OCI-LY1 (cell line): ENCODE measurements around the gene KCTD4.

ENCODE experiments used
- H2AFZ ChIP-seq: fragments of 200-600 bp; sonication (generic), shearing (Covaris generic); 2 replicates; pipeline ENCODE4 v1.6.0; 2014; ENCODE audit warnings: antibody characterized with exemption, mild to moderate bottlenecking, low read length
- H3F3A ChIP-seq: fragments of 200-600 bp; sonication (generic), shearing (Covaris generic); 2 replicates; pipeline ENCODE4 v1.6.0; 2014; ENCODE audit warnings: mild to moderate bottlenecking, antibody characterized with exemption, low read length, moderate library complexity; ENCODE audit not compliant: insufficient read depth
- H3K27ac ChIP-seq: fragments of 200-600 bp; sonication (generic); 2 replicates; pipeline ENCODE4 v1.5.1; 2014; ENCODE audit warnings: low read length, mixed run types, mild to moderate bottlenecking, low read depth; ENCODE audit not compliant: poor library complexity, severe bottlenecking
- H3K27me3 ChIP-seq: fragments of 200-600 bp; sonication (generic); 2 replicates; pipeline ENCODE4 v1.6.0; 2014; ENCODE audit warnings: antibody characterized with exemption, mild to moderate bottlenecking, low read length, moderate library complexity; ENCODE audit not compliant: insufficient read depth
- H3K36me3 ChIP-seq: fragments of 200-600 bp; sonication (generic); 2 replicates; pipeline ENCODE4 v1.6.1; 2014; ENCODE audit warnings: mild to moderate bottlenecking, antibody characterized with exemption, low read length, moderate library complexity, mixed read lengths; ENCODE audit not compliant: insufficient read depth
- H3K4me1 ChIP-seq: fragments of 200-600 bp; sonication (generic); 2 replicates; pipeline ENCODE4 v1.5.1; 2014; ENCODE audit warnings: mild to moderate bottlenecking, low read length, moderate library complexity; ENCODE audit not compliant: insufficient read depth, severe bottlenecking
- H3K4me2 ChIP-seq: fragments of 200-600 bp; sonication (generic), shearing (Covaris generic); 2 replicates; pipeline ENCODE4 v1.6.1; 2014; ENCODE audit warnings: low read length
- H3K4me3 ChIP-seq: fragments of 200-600 bp; sonication (generic); 2 replicates; pipeline ENCODE4 v1.5.1; 2014; ENCODE audit warnings: low read length, low read depth, mild to moderate bottlenecking, mixed read lengths; ENCODE audit not compliant: poor library complexity, severe bottlenecking
- H3K79me2 ChIP-seq: fragments of 200-600 bp; shearing (Covaris generic); 2 replicates; pipeline ENCODE4 v1.6.1; 2016; ENCODE audit warnings: mixed run types, low read length, mixed read lengths; ENCODE audit not compliant: insufficient read depth
- H3K9ac ChIP-seq: fragments of 200-600 bp; sonication (generic), shearing (Covaris generic); 2 replicates; pipeline ENCODE4 v1.6.1; 2014; ENCODE audit warnings: mild to moderate bottlenecking, low read length, mixed read lengths
- H3K9me2 ChIP-seq: fragments of 200-600 bp; sonication (generic), shearing (Covaris generic); 2 replicates; pipeline ENCODE4 v1.6.1; 2014; ENCODE audit warnings: low read depth, mild to moderate bottlenecking, low read length, mixed read lengths
- H3K9me3 ChIP-seq: fragments of 200-600 bp; shearing (Covaris generic); 2 replicates; pipeline ENCODE4 v1.6.1; 2014; ENCODE audit warnings: low read length, mixed read lengths
- H4K20me1 ChIP-seq: fragments of 200-600 bp; sonication (generic), shearing (Covaris generic); 2 replicates; pipeline ENCODE4 v1.6.0; 2016; ENCODE audit warnings: mild to moderate bottlenecking, low read length; ENCODE audit not compliant: insufficient read depth
- EZH2 ChIP-seq: fragments of 200-600 bp; sonication (generic), shearing (Covaris generic); IDR thresholded peaks from 2 replicates; pipeline ENCODE4 v1.8.0; 2017; ENCODE audit warnings: borderline replicate concordance, mixed run types, mild to moderate bottlenecking, antibody characterized with exemption, low read length, moderate library complexity, mixed read lengths
- TF ChIP-seq, protein P1 (sequence below): fragments of 200-600 bp; sonication (generic), shearing (Covaris generic); IDR thresholded peaks from 2 replicates; pipeline ENCODE4 v1.5.1; 2017; ENCODE audit warnings: mild to moderate bottlenecking, antibody characterized with exemption, low read length, moderate library complexity, mixed read lengths

The KCTD4 gene

DNA sequence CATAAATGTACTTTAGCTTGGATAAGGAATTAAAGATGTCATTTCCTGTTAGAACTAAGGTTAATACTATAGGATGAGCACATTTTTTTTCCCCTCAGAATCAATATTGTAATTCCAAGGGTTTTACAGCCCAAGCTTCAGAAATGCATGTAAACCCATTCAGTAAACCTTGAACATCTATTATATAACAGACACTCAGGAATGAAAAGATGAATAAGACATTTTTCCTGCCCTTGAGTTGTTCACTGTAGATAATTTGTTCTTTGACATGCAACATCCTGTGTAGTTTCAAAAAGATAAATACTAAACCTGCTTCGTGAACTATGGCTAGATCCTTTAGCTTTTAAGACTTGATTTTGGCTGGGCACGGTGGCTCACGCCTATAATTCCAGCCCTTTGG lies 21.7 kb upstream of the KCTD4 start:
- Histone ChIP-seq H4K20me1 (no peaks in the 10 kb centered on the region), H3K4me2 (no peak overlapping the region), H3K4me1 (no peaks in the 10 kb centered on the region), H3K9me2 (no peaks in the 10 kb centered on the region), H3K27ac (no peak overlapping the region), H3K36me3 (no peaks in the 10 kb centered on the region), H3K27me3 (no peaks in the 10 kb centered on the region), H3K79me2 (0 out of 2 replicates have a peak, but pooled peaks cover 5% of the 10 kb centered on the region), H3F3A (no peaks in the 10 kb centered on the region), H3K9ac (no peak overlapping the region), H3K9me3 (no peaks in the 10 kb centered on the region), H3K4me3 (no peak overlapping the region), H2AFZ (no peak overlapping the region)
- no peak for TF ChIP-seq EZH2
- TF ChIP-seq, protein P1, sequence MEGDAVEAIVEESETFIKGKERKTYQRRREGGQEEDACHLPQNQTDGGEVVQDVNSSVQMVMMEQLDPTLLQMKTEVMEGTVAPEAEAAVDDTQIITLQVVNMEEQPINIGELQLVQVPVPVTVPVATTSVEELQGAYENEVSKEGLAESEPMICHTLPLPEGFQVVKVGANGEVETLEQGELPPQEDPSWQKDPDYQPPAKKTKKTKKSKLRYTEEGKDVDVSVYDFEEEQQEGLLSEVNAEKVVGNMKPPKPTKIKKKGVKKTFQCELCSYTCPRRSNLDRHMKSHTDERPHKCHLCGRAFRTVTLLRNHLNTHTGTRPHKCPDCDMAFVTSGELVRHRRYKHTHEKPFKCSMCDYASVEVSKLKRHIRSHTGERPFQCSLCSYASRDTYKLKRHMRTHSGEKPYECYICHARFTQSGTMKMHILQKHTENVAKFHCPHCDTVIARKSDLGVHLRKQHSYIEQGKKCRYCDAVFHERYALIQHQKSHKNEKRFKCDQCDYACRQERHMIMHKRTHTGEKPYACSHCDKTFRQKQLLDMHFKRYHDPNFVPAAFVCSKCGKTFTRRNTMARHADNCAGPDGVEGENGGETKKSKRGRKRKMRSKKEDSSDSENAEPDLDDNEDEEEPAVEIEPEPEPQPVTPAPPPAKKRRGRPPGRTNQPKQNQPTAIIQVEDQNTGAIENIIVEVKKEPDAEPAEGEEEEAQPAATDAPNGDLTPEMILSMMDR: no peak

DNA sequence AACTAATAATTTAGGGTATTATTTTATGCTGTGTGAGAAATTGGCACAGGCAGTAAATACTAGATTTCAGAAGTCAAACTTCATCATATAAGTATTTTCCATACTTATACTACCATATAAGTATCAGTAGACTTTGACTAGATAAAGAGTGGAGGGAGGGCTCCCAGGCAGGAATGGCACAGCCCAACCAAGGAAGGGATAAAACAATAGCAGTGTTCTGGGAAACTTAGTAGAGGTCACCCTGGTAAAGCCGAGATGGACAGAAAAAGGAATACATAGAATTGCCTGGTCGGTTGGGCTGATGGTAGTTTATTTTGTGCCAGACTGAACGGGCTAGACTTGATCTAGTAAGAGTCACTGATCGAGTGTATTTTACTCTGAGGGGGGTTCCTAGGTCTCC lies 19.6 kb upstream of the KCTD4 start:
- H3K4me2 ChIP-seq: no peak overlapping the region
- no peaks in the 10 kb centered on the region for H3F3A ChIP-seq
- 0 out of 2 replicates have a peak, but pooled peaks cover 5% of the 10 kb centered on the region for H3K79me2 ChIP-seq
- H4K20me1 ChIP-seq: no peaks in the 10 kb centered on the region
- no peak overlapping the region for H2AFZ ChIP-seq
- no peak overlapping the region for H3K9ac ChIP-seq
- H3K9me2 ChIP-seq: no peaks in the 10 kb centered on the region
- no peaks in the 10 kb centered on the region for H3K27me3 ChIP-seq
- H3K4me1 ChIP-seq: no peaks in the 10 kb centered on the region
- no peak overlapping the region for H3K4me3 ChIP-seq
- no peak overlapping the region for H3K27ac ChIP-seq
- H3K9me3 ChIP-seq: no peaks in the 10 kb centered on the region
- no peak for TF ChIP-seq EZH2
- TF ChIP-seq, protein P1: no peak
- H3K36me3 ChIP-seq: no peaks in the 10 kb centered on the region

GRCh38 chr13:45219938-45220375 lies 19.1 kb upstream of the KCTD4 start:
- no peaks in the 10 kb centered on the region for H3K9me2 ChIP-seq
- H3K9ac ChIP-seq: no peak overlapping the region
- no peak overlapping the region for H3K27ac ChIP-seq
- no peaks in the 10 kb centered on the region for H4K20me1 ChIP-seq
- no peak overlapping the region for H3K4me2 ChIP-seq
- H3K4me1 ChIP-seq: no peaks in the 10 kb centered on the region
- no peak overlapping the region for H3K4me3 ChIP-seq
- no peak for TF ChIP-seq EZH2
- TF ChIP-seq, protein P1: no peak
- H2AFZ ChIP-seq: no peak overlapping the region
- H3K27me3 ChIP-seq: no peaks in the 10 kb centered on the region
- no peaks in the 10 kb centered on the region for H3K9me3 ChIP-seq
- no peaks in the 10 kb centered on the region for H3K36me3 ChIP-seq
- H3F3A ChIP-seq: no peaks in the 10 kb centered on the region
- H3K79me2 ChIP-seq: 0 out of 2 replicates have a peak, but pooled peaks cover 5% of the 10 kb centered on the region
